HepG2 (cell line): ENCODE measurements around the gene NCOA3. TPM values are rescaled to one million over a fixed set of nuclear protein-coding genes. Genes with fewer than 3 reads are reported as not detected.

Experiments
- AKNA ChIP-seq: sonication (generic); formaldehyde crosslinking; IDR thresholded peaks from 2 replicates; pipeline ENCODE4 v1.4.0; 2020; ENCODE audit warnings: missing genetic modification reagents, borderline replicate concordance
- CEBPG ChIP-seq: IDR thresholded peaks from 2 replicates; pipeline ENCODE4 v1.6.1; 2016
- DMAP1 ChIP-seq: IDR thresholded peaks from 2 replicates; pipeline ENCODE4 v1.6.1; 2016
- JUNB ChIP-seq: sonication (generic); formaldehyde crosslinking; IDR thresholded peaks from 2 replicates; pipeline ENCODE4 v1.8.0; 2022; ENCODE audit warnings: missing genetic modification reagents, mild to moderate bottlenecking, borderline replicate concordance
- KLF13 ChIP-seq: sonication (generic); formaldehyde crosslinking; IDR thresholded peaks from 2 replicates; pipeline ENCODE4 v1.4.0; 2020; ENCODE audit warnings: mild to moderate bottlenecking, missing genetic modification reagents
- PCBP1 ChIP-seq: fragments of 200-400 bp; formaldehyde crosslinking; IDR thresholded peaks from 2 replicates; pipeline ENCODE4 v1.6.1; 2017; ENCODE audit warnings: mild to moderate bottlenecking, low read depth, low read length, borderline replicate concordance
- PHF5A ChIP-seq: IDR thresholded peaks from one replicate; pipeline ENCODE4 v1.6.1; 2018; ENCODE audit warnings: low read depth, missing genetic modification reagents; ENCODE audit not compliant: unreplicated experiment
- SCMH1 ChIP-seq: sonication (generic); formaldehyde crosslinking; IDR thresholded peaks from 2 replicates; pipeline ENCODE4 v1.9.0; 2021; ENCODE audit warnings: missing genetic modification reagents, mild to moderate bottlenecking, borderline replicate concordance
- TCF12 ChIP-seq, 2 experiments: fragments of 450-650 bp in 1 of 2; sonication (generic) in 1 of 2; formaldehyde crosslinking in 1 of 2; IDR thresholded peaks; 2 replicates each; pipeline versions ENCODE4 v1.6.1 to v1.8.0; 2017 to 2022; ENCODE audit warnings: antibody characterized with exemption in 1 of 2, mild to moderate bottlenecking in 1 of 2, missing genetic modification reagents in 1 of 2, moderate library complexity in 1 of 2
- ZBTB37 ChIP-seq: sonication (generic); formaldehyde crosslinking; IDR thresholded peaks from 2 replicates; pipeline ENCODE4 v1.4.0; 2020; ENCODE audit warnings: mild to moderate bottlenecking, missing genetic modification reagents
- ZNF343 ChIP-seq: sonication (generic); formaldehyde crosslinking; IDR thresholded peaks from 2 replicates; pipeline ENCODE4 v1.4.0; 2020; ENCODE audit warnings: mild to moderate bottlenecking, missing genetic modification reagents
- ZNF556 ChIP-seq: sonication (generic); formaldehyde crosslinking; IDR thresholded peaks from 2 replicates; pipeline ENCODE4 v1.4.0; 2020; ENCODE audit warnings: mild to moderate bottlenecking, missing genetic modification reagents, borderline replicate concordance
- ZSCAN22 ChIP-seq: sonication (generic); formaldehyde crosslinking; IDR thresholded peaks from 2 replicates; pipeline ENCODE4 v1.4.0; 2020; ENCODE audit warnings: mild to moderate bottlenecking, missing genetic modification reagents
- polyA plus RNA-seq, 8 experiments: library from polyadenylated mRNA; depleted of rRNA in 3 of 8; stranded (reverse) in 7 of 8; unstranded in 1 of 8; fragments of >200 nt; fragmentation: Illumina TruSeq in 4 of 8; extraction: Trizol in 4 of 8; gene quantifications; 2 replicates each; pipeline versions ENCODE4 v1.2.1 to v1.2.3, GENCODE V29; 2011 to 2016; ENCODE audit warnings: low read depth in 4 of 8, missing spikeins in 1 of 8, mixed read lengths in 1 of 8; ENCODE audit not compliant: insufficient read depth in 1 of 8
- total RNA-seq, 5 experiments: library from RNA; depleted of rRNA; stranded (reverse); fragments of >200 nt; fragmentation: Illumina TruSeq; extraction: Trizol; gene quantifications; 2 replicates each; pipeline ENCODE4 v1.2.3, GENCODE V29; 2016; ENCODE audit warnings: low read depth in 1 of 5
- TF ChIP-seq, protein P1 (sequence below): sonication (generic); formaldehyde crosslinking; IDR thresholded peaks from 2 replicates; pipeline ENCODE4 v1.5.1; 2020; ENCODE audit warnings: mild to moderate bottlenecking, missing genetic modification reagents, borderline replicate concordance
- TF ChIP-seq, protein P2 (sequence below): sonication (generic); formaldehyde crosslinking; IDR thresholded peaks from 2 replicates; pipeline ENCODE4 v1.4.0; 2020; ENCODE audit warnings: mild to moderate bottlenecking, missing genetic modification reagents

NCOA3 gene
- total and polyA plus RNA-seq, 2 of the 13 experiments (the other 11 are each of a cell fraction or from before 2014, with no cell fraction given) = 35.0 to 56.8 TPM

DNA sequence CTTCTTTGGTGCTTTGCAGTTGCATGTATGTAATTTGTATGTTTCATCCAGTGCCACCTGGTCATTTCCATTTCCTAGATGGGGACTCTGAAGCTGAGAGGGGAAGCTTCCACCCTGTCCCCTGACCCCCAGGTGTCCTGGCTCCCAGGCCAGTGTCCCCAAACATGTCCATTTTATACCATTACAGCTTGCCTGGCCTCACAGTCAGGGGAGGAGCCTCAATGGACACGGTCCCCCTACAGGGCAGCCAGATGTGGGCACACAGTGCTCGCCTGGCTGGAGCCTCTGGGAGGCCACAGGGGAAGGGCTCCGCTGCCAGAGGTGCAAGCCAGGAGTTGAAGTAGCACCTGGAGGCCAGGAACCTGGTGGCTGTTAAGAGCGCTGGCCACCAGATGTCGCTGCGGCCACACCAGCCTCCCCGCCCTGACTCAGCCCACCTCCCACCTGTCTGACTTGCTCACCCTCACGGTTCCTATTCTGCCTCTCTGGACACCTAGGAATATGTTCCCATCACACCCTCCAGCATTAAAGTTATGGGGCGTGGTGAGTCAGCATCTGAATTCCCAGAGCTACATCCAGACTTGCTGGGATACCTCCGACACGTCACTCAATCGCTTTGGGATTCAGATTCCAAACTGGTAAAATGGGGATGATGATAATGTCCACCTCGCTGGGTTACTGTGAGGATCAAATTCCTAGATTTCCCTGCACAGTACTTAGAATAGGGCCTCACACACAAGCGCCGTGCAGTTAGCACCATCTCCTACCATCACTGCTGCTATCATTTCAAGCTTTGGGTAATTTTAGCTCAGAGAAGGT, 176.2 kb downstream of the NCOA3 start (continued):
- TF ChIP-seq, protein P1, sequence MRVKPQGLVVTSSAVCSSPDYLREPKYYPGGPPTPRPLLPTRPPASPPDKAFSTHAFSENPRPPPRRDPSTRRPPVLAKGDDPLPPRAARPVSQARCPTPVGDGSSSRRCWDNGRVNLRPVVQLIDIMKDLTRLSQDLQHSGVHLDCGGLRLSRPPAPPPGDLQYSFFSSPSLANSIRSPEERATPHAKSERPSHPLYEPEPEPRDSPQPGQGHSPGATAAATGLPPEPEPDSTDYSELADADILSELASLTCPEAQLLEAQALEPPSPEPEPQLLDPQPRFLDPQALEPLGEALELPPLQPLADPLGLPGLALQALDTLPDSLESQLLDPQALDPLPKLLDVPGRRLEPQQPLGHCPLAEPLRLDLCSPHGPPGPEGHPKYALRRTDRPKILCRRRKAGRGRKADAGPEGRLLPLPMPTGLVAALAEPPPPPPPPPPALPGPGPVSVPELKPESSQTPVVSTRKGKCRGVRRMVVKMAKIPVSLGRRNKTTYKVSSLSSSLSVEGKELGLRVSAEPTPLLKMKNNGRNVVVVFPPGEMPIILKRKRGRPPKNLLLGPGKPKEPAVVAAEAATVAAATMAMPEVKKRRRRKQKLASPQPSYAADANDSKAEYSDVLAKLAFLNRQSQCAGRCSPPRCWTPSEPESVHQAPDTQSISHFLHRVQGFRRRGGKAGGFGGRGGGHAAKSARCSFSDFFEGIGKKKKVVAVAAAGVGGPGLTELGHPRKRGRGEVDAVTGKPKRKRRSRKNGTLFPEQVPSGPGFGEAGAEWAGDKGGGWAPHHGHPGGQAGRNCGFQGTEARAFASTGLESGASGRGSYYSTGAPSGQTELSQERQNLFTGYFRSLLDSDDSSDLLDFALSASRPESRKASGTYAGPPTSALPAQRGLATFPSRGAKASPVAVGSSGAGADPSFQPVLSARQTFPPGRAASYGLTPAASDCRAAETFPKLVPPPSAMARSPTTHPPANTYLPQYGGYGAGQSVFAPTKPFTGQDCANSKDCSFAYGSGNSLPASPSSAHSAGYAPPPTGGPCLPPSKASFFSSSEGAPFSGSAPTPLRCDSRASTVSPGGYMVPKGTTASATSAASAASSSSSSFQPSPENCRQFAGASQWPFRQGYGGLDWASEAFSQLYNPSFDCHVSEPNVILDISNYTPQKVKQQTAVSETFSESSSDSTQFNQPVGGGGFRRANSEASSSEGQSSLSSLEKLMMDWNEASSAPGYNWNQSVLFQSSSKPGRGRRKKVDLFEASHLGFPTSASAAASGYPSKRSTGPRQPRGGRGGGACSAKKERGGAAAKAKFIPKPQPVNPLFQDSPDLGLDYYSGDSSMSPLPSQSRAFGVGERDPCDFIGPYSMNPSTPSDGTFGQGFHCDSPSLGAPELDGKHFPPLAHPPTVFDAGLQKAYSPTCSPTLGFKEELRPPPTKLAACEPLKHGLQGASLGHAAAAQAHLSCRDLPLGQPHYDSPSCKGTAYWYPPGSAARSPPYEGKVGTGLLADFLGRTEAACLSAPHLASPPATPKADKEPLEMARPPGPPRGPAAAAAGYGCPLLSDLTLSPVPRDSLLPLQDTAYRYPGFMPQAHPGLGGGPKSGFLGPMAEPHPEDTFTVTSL = no peak
- TF ChIP-seq TCF12 (IDR thresholded peaks at IDR 0.05) (no peak), TCF12 (CRISPR knock-in tag; IDR thresholded peaks at IDR 0.05) (0 out of 2 replicates have a peak, but pooled peaks have one; percentile 28), CEBPG (CRISPR knock-in tag) (no peak), SCMH1 (no peak), AKNA (CRISPR knock-in tag) (no peak), ZBTB37 (0 out of 2 replicates have a peak, but pooled peaks have one; percentile 24), DMAP1 (CRISPR knock-in tag) (0 out of 2 replicates have a peak, but pooled peaks have one; percentile 50), PHF5A (CRISPR knock-in tag) (no peak), ZSCAN22 (CRISPR knock-in tag) (no peak), ZNF343 (CRISPR knock-in tag) (no peak), PCBP1 (no peak), ZNF556 (peak; percentile 30; the same call in 1 of the 2 replicates), JUNB (CRISPR knock-in tag) (no peak), KLF13 (no peak)
- TF ChIP-seq, protein P2, sequence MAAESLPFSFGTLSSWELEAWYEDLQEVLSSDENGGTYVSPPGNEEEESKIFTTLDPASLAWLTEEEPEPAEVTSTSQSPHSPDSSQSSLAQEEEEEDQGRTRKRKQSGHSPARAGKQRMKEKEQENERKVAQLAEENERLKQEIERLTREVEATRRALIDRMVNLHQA (CRISPR knock-in tag) = no peak
